ENCODE data around the gene LYZL2. TPM values are rescaled to one million over a fixed set of nuclear protein-coding genes. Genes with fewer than 3 reads are reported as not detected.
A peak's percentile ranks its signal among the peaks of the same experiment; 100 is the strongest.

The LYZL2 gene
- total and polyA plus RNA-seq, 3 experiments from 2014 or later: not detected

DNA sequence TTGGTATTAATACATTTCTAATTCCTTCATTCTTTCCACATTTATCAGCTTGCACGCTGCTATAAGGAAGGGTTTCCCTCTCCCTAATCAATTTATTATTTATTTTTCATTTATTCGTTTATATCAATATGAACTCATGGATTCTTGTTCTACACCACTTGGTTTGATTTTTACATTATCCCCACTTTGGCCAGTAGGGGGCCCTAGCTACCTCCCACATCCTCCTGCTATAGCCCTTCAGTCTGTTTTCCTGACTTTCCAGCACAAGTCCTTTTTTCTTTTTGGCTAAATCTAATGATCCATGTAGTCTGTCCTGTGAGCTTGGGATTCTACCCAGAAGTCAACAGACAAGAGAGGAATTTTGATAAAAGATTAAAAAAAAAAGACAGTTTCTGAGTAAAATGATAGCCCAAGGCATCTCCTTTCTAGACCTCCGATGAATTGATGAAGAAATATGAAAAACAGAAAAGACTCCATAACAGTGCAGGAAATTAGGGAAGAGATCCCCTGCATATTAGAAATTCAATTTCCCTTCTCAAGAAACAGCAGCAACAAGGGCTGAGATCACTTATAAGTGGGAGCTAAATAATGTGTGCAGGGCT lies 47.7 kb downstream of the LYZL2 start:
- H3K36me3 ChIP-seq (ENCODE audit: insufficient read depth, low read length): no peaks in the 10 kb centered on the region
- H3K4me1 Mint-ChIP-seq: peaks cover 4 to 15% (median 5%) of the 10 kb centered on the region in 3 donors
- H3K36me3 Mint-ChIP-seq: no peaks in the 10 kb centered on the region
- DNase-seq: peak in 4 of 5 donors; percentile 3 to 11 (median 6)
- ChIA-PET POLR2A (no interaction called here), CTCF (interaction anchor here (0.6 to 3.1 kb wide), 18 partner anchors 9 to 235 kb away, joined by 3 to 34 read pairs (median 4); no protein-coding TSS in a partner anchor)
- H3K27ac Mint-ChIP-seq: peak overlapping the region in 1 of 8 donors; percentile 12
- H3K9me3 ChIP-seq (ENCODE audit: low read length): no peaks in the 10 kb centered on the region
- peaks cover 7% of the 10 kb centered on the region for H3K4me1 ChIP-seq (ENCODE audit: insufficient read depth, low read length)
- H3K27me3 Mint-ChIP-seq: peaks cover 5 to 12% of the 10 kb centered on the region in 2 donors
- no peak overlapping the region for H3K4me3 ChIP-seq (ENCODE audit: low read length)
- H3K27ac ChIP-seq (ENCODE audit: low read depth, low read length): no peak overlapping the region
- no peaks in the 10 kb centered on the region for H3K27me3 ChIP-seq (ENCODE audit: insufficient read depth, low read length, poor library complexity, severe bottlenecking)
- no peaks in the 10 kb centered on the region for H3K9me3 Mint-ChIP-seq
- H3K4me3 Mint-ChIP-seq: peak overlapping the region in 1 of 7 donors; percentile 17

DNA sequence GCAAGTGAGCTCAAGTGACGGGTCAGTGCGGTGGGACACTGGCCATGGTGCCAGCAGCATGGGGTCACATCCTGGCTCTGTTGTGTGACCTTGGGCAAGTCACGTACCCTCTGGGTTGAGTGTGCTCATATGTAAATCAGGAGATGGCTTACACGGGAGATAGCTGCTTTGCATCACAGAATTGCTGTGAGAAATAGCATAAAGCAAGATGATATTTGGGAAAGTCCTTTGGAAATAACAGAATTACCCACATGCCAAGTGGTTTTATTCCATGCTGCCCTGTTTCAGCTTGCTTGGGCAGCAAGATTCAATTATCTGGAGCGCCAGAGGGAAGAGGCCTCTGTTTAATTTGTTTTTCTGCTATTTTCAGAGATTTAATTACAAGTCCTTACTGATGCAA lies 48.9 kb downstream of the LYZL2 start:
- Mint-ChIP-seq H3K27ac (no peak overlapping the region), H3K27me3 (peaks cover 12 to 17% of the 10 kb centered on the region in 2 donors), H3K4me3 (no peak overlapping the region), H3K4me1 (peaks cover 4 to 15% (median 5%) of the 10 kb centered on the region in 3 donors), H3K9me3 (no peaks in the 10 kb centered on the region), H3K36me3 (no peaks in the 10 kb centered on the region)
- ChIA-PET POLR2A (no interaction called here), CTCF (interaction anchor here (1.4 to 3.1 kb wide), 8 partner anchors 11 to 233 kb away, joined by 4 to 34 read pairs (median 7); no protein-coding TSS in a partner anchor)
- no peak for DNase-seq
- Histone ChIP-seq H3K27ac (ENCODE audit: low read depth, low read length) (no peak overlapping the region), H3K9me3 (ENCODE audit: low read length) (no peaks in the 10 kb centered on the region), H3K4me1 (ENCODE audit: insufficient read depth, low read length) (peaks cover 7% of the 10 kb centered on the region), H3K4me3 (ENCODE audit: low read length) (no peak overlapping the region), H3K27me3 (ENCODE audit: insufficient read depth, low read length, poor library complexity, severe bottlenecking) (no peaks in the 10 kb centered on the region), H3K36me3 (ENCODE audit: insufficient read depth, low read length) (no peaks in the 10 kb centered on the region)

DNA sequence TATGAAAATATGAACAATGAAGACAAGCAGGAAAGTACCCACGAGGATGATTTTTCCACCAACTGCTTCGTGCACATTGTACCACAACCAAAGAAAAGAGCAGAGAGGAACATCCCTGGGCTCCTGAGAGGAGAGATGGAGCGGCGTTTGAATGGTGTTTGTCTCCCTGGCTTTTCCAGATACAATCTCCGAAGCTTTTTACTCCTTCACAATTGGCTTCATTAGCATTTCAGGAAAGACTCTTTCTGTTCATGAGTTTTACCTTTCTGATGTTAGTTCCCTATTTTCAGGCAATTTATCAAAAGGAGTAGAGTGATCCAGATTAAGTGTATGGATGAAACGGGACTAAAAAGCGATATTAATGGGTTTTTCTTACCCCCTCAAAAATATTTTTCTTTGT lies 49.3 kb downstream of the LYZL2 start:
- H3K9me3 ChIP-seq (ENCODE audit: low read length): no peaks in the 10 kb centered on the region
- H3K27ac Mint-ChIP-seq: no peak overlapping the region
- H3K4me3 ChIP-seq (ENCODE audit: low read length): no peak overlapping the region
- ChIA-PET POLR2A (no interaction called here), CTCF (interaction anchor here (2.2 to 3.1 kb wide), 4 partner anchors 11 to 220 kb away, joined by 7 to 34 read pairs (median 8); no protein-coding TSS in a partner anchor)
- no peaks in the 10 kb centered on the region for H3K36me3 Mint-ChIP-seq
- no peaks in the 10 kb centered on the region for H3K27me3 ChIP-seq (ENCODE audit: insufficient read depth, low read length, poor library complexity, severe bottlenecking)
- H3K27me3 Mint-ChIP-seq: peaks cover 16 to 17% of the 10 kb centered on the region in 2 donors
- H3K27ac ChIP-seq (ENCODE audit: low read depth, low read length): no peak overlapping the region
- H3K4me3 Mint-ChIP-seq: no peak overlapping the region
- H3K9me3 Mint-ChIP-seq: no peaks in the 10 kb centered on the region
- H3K4me1 ChIP-seq (ENCODE audit: insufficient read depth, low read length): peaks cover 7% of the 10 kb centered on the region
- H3K36me3 ChIP-seq (ENCODE audit: insufficient read depth, low read length): no peaks in the 10 kb centered on the region
- H3K4me1 Mint-ChIP-seq: peaks cover 4 to 15% (median 5%) of the 10 kb centered on the region in 3 donors
- no peak for DNase-seq

DNA sequence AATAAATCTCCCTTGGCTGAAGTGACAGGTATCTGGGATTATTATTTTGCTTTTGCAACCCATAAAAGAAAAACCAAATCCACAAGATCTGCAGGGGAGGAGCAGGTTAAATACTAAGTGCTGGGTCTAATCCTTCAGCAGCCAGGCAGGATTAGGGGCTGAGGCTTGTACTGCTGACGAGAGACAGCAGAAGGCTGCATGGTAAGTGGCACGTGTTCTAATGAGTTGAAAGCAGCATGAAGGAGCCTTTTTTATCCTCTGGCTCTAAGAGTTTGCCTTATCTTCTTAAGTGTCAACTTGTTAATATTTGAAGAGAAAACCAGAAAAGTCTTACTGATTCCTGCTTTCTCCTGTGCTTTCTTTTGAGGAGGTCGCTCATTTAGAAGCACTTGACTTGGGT lies 50.0 kb downstream of the LYZL2 start:
- no peak overlapping the region for H3K27ac Mint-ChIP-seq
- Histone ChIP-seq H3K9me3 (ENCODE audit: low read length) (no peaks in the 10 kb centered on the region), H3K27me3 (ENCODE audit: insufficient read depth, low read length, poor library complexity, severe bottlenecking) (no peaks in the 10 kb centered on the region), H3K4me1 (ENCODE audit: insufficient read depth, low read length) (peaks cover 7% of the 10 kb centered on the region), H3K36me3 (ENCODE audit: insufficient read depth, low read length) (no peaks in the 10 kb centered on the region), H3K27ac (ENCODE audit: low read depth, low read length) (no peak overlapping the region), H3K4me3 (ENCODE audit: low read length) (no peak overlapping the region)
- ChIA-PET POLR2A (no interaction called here), CTCF (interaction anchor here (3.1 kb wide), 1 partner anchor 12 kb away, joined by 34 read pairs; no protein-coding TSS in a partner anchor)
- H3K36me3 Mint-ChIP-seq: no peaks in the 10 kb centered on the region
- H3K4me3 Mint-ChIP-seq: no peak overlapping the region
- H3K4me1 Mint-ChIP-seq: peaks cover 4 to 15% (median 5%) of the 10 kb centered on the region in 3 donors
- H3K27me3 Mint-ChIP-seq: peaks cover 16 to 22% of the 10 kb centered on the region in 2 donors
- DNase-seq: no peak
- H3K9me3 Mint-ChIP-seq: no peaks in the 10 kb centered on the region

DNA sequence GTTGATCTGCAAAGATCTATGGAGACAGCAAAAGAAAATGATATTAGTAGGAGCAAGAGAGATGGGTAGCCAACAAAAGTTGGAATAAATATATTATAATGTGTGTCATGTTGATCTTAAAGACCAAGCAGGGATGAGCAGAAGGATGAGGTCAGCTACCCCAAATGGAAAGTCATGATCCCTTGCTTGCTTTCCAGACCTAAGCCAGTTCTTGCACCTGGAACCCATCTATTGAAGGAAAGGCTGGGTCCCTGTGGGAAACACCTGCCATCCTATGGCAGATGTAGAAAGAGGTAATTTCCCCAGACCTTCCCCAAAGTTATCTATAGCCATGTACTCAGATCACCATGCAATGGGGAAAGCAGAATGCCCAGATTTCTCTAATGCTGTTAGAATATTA lies 52.5 kb downstream of the LYZL2 start:
- peak overlapping the region in 1 of 8 donors; percentile 15 for H3K27ac Mint-ChIP-seq
- Histone ChIP-seq H3K36me3 (ENCODE audit: insufficient read depth, low read length) (no peaks in the 10 kb centered on the region), H3K4me1 (ENCODE audit: insufficient read depth, low read length) (no peaks in the 10 kb centered on the region), H3K4me3 (ENCODE audit: low read length) (no peak overlapping the region), H3K27ac (ENCODE audit: low read depth, low read length) (no peak overlapping the region), H3K9me3 (ENCODE audit: low read length) (no peaks in the 10 kb centered on the region), H3K27me3 (ENCODE audit: insufficient read depth, low read length, poor library complexity, severe bottlenecking) (no peaks in the 10 kb centered on the region)
- no peaks in the 10 kb centered on the region for H3K4me1 Mint-ChIP-seq
- H3K36me3 Mint-ChIP-seq: no peaks in the 10 kb centered on the region
- no peaks in the 10 kb centered on the region for H3K9me3 Mint-ChIP-seq
- POLR2A ChIA-PET: no interaction called here
- peaks cover 10 to 33% of the 10 kb centered on the region in 2 donors for H3K27me3 Mint-ChIP-seq
- CTCF ChIA-PET: interaction anchor here (1.9 kb wide), 1 partner anchor 14 kb away, joined by 6 read pairs; no protein-coding TSS in a partner anchor
- no peak overlapping the region for H3K4me3 Mint-ChIP-seq
- DNase-seq: no peak

DNA sequence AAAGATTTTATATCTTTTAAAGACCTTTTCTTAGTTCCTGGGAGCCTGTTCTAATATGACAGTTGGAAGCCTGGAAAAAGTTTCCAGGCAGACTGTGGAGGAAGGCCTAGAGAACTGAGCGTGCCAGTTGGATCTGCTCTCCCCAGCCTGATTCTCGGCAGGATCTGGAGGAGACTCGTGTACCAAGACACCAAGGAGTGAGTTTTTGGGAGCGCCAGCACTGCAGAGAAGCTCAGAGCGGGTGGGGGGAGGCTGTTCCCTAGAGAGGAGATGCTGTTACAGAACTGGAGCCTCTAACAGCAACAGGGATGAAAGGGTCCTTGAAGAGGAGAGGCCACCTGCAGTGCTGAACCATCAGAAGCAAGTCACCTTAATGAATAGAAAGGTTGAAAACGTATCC lies 52.9 kb downstream of the LYZL2 start:
- Mint-ChIP-seq H3K27ac (no peak overlapping the region), H3K36me3 (no peaks in the 10 kb centered on the region), H3K9me3 (no peaks in the 10 kb centered on the region), H3K27me3 (peaks cover 10 to 33% of the 10 kb centered on the region in 2 donors), H3K4me1 (no peaks in the 10 kb centered on the region), H3K4me3 (no peak overlapping the region)
- DNase-seq: no peak
- Histone ChIP-seq H3K36me3 (ENCODE audit: insufficient read depth, low read length) (no peaks in the 10 kb centered on the region), H3K27ac (ENCODE audit: low read depth, low read length) (no peak overlapping the region), H3K4me1 (ENCODE audit: insufficient read depth, low read length) (no peaks in the 10 kb centered on the region), H3K9me3 (ENCODE audit: low read length) (no peaks in the 10 kb centered on the region), H3K27me3 (ENCODE audit: insufficient read depth, low read length, poor library complexity, severe bottlenecking) (no peaks in the 10 kb centered on the region), H3K4me3 (ENCODE audit: low read length) (no peak overlapping the region)
- CTCF ChIA-PET: no interaction called here
- POLR2A ChIA-PET: no interaction called here

DNA sequence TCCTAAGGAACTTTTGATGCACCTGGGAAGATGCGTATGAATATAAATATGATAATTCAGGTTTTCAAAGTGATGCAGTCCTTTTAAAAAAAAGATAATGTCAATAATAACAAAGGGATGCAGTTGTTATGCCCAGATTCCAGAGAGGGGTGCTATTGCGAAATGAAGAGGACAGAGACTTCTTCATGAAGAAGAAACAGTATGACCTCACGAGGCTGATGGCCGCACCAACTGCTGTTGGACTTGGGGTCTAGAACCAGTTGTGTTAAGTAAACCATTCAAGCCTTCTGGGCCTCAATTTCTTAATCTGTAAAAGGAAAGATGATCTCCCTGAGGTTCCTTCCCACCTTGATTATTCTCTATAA lies 55.1 kb downstream of the LYZL2 start:
- Histone ChIP-seq H3K9me3 (ENCODE audit: low read length) (no peaks in the 10 kb centered on the region), H3K27me3 (ENCODE audit: insufficient read depth, low read length, poor library complexity, severe bottlenecking) (no peaks in the 10 kb centered on the region), H3K4me3 (ENCODE audit: low read length) (no peak overlapping the region), H3K4me1 (ENCODE audit: insufficient read depth, low read length) (no peaks in the 10 kb centered on the region), H3K27ac (ENCODE audit: low read depth, low read length) (no peak overlapping the region), H3K36me3 (ENCODE audit: insufficient read depth, low read length) (no peaks in the 10 kb centered on the region)
- H3K36me3 Mint-ChIP-seq: no peaks in the 10 kb centered on the region
- no peak for DNase-seq
- H3K9me3 Mint-ChIP-seq: no peaks in the 10 kb centered on the region
- no peak overlapping the region for H3K27ac Mint-ChIP-seq
- no peak overlapping the region for H3K4me3 Mint-ChIP-seq
- ChIA-PET CTCF (no interaction called here), POLR2A (no interaction called here)
- H3K4me1 Mint-ChIP-seq: no peaks in the 10 kb centered on the region
- peaks cover 13 to 36% of the 10 kb centered on the region in 2 donors for H3K27me3 Mint-ChIP-seq

DNA sequence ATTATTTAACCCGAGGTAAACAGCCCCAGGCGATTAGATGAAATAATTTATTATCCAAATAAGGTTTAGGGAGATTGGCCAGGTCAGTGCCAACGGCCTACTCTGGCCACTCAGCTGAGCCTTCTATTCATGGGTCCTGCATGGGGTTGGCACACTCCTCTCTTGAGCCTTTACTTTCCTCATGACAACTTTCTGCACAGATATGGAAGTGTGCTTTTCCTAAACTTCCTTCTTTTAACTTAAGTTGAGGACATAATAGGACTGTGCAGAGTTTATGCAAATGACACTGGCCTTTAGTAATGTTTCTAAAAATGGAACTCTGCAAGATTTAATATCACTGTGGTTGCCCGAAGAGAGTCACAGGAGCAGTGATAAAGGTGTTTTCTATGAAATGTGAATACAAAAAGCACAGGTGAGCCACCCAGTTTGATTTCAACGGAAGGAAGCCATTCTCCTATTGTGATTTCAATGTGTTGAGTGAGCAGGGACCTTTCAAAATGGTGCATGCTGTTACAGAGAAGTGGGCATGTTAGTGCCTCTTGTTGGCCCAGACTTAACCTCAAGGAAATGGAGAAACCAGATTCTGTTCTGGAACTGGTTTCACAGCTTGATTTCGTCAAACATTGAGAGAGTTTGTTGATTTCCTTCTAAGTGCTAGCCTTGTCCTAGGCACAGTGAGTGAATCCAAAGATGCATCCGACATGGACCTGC lies 55.7 kb downstream of the LYZL2 start:
- no peaks in the 10 kb centered on the region for H3K9me3 Mint-ChIP-seq
- H3K4me1 Mint-ChIP-seq: no peaks in the 10 kb centered on the region
- Histone ChIP-seq H3K27me3 (ENCODE audit: insufficient read depth, low read length, poor library complexity, severe bottlenecking) (no peaks in the 10 kb centered on the region), H3K4me1 (ENCODE audit: insufficient read depth, low read length) (no peaks in the 10 kb centered on the region), H3K4me3 (ENCODE audit: low read length) (no peak overlapping the region), H3K27ac (ENCODE audit: low read depth, low read length) (no peak overlapping the region), H3K36me3 (ENCODE audit: insufficient read depth, low read length) (no peaks in the 10 kb centered on the region), H3K9me3 (ENCODE audit: low read length) (no peaks in the 10 kb centered on the region)
- peaks cover 13 to 36% of the 10 kb centered on the region in 2 donors for H3K27me3 Mint-ChIP-seq
- H3K4me3 Mint-ChIP-seq: no peak overlapping the region
- no peak for DNase-seq
- CTCF ChIA-PET: no interaction called here
- no peaks in the 10 kb centered on the region for H3K36me3 Mint-ChIP-seq
- POLR2A ChIA-PET: no interaction called here
- H3K27ac Mint-ChIP-seq: no peak overlapping the region

Data from CD8-positive, alpha-beta memory T cell (primary cell).